ENCODE measurements around the gene TNFRSF1A. TPM values are rescaled to one million over a fixed set of nuclear protein-coding genes. Genes with fewer than 3 reads are reported as not detected.

TNFRSF1A gene
- total and polyA plus RNA-seq, 4 donors, result 36.9 to 144 (median 88.4) TPM

DNA sequence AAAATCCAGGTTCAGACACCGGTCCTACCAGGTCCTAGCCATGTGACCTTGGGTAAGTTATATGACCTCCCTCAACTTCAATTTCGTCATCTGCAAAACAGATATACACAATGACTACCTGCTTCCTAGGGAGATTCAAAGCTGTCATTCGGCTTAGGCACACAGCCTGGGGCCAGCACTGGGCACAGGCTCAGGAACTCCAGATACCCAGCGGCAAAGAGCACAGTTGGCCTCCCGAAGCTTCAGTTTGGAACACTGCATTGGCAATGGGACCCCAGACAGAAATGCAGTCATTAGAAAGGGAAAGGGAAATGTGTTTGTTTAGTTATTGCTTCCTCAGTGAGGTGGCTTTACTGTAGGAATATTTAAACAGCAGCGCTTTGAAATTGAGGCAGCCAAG, 20.0 kb downstream of the TNFRSF1A start:
- Histone ChIP-seq H3K4me1 (ENCODE audit: control insufficient read depth in 4 of 4, insufficient read depth in 4 of 4, low read length in 3 of 4) (peaks cover 4 to 37% (median 17%) of the 10 kb centered on the region in 4 donors), H3K9me3 (ENCODE audit: control insufficient read depth in 4 of 4, low read length in 3 of 4) (no peaks in the 10 kb centered on the region), H3K9ac (ENCODE audit: low read depth in 1 of 2, low read length in 2 of 2) (no peak overlapping the region), H3K27ac (ENCODE audit: low read depth in 1 of 2, low read length in 2 of 2) (peak overlapping the region; percentile 49 to 82), H3K36me3 (ENCODE audit: control insufficient read depth in 4 of 4, insufficient read depth in 3 of 4, low read depth in 1 of 4, low read length in 3 of 4) (peaks cover 0 to 2% (median 0%) of the 10 kb centered on the region in 4 donors), H3K27me3 (ENCODE audit: control insufficient read depth in 4 of 4, insufficient read depth in 4 of 4, low read length in 3 of 4) (no peaks in the 10 kb centered on the region), H3K4me3 (ENCODE audit: low read depth in 1 of 3, low read length in 3 of 3) (no peak overlapping the region)
- 42% methylated on average over 6 of the region's 6 CpGs for WGBS
- TF ChIP-seq, protein P1, sequence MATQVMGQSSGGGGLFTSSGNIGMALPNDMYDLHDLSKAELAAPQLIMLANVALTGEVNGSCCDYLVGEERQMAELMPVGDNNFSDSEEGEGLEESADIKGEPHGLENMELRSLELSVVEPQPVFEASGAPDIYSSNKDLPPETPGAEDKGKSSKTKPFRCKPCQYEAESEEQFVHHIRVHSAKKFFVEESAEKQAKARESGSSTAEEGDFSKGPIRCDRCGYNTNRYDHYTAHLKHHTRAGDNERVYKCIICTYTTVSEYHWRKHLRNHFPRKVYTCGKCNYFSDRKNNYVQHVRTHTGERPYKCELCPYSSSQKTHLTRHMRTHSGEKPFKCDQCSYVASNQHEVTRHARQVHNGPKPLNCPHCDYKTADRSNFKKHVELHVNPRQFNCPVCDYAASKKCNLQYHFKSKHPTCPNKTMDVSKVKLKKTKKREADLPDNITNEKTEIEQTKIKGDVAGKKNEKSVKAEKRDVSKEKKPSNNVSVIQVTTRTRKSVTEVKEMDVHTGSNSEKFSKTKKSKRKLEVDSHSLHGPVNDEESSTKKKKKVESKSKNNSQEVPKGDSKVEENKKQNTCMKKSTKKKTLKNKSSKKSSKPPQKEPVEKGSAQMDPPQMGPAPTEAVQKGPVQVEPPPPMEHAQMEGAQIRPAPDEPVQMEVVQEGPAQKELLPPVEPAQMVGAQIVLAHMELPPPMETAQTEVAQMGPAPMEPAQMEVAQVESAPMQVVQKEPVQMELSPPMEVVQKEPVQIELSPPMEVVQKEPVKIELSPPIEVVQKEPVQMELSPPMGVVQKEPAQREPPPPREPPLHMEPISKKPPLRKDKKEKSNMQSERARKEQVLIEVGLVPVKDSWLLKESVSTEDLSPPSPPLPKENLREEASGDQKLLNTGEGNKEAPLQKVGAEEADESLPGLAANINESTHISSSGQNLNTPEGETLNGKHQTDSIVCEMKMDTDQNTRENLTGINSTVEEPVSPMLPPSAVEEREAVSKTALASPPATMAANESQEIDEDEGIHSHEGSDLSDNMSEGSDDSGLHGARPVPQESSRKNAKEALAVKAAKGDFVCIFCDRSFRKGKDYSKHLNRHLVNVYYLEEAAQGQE (IDR thresholded peaks at IDR 0.05), result no peak
- TF ChIP-seq RXRA (IDR thresholded peaks at IDR 0.05) (peak; percentile 40 to 50), RAD21 (IDR thresholded peaks at IDR 0.05) (peak in 1 of 2 donors; percentile 52), SP1 (IDR thresholded peaks at IDR 0.05) (peak; percentile 52), NR2F2 (IDR thresholded peaks at IDR 0.05) (no peak), ATF3 (IDR thresholded peaks at IDR 0.05) (peak; percentile 55), HNF4A (conservative IDR thresholded peaks at IDR 0.05) (peak; percentile 23 to 27), HNF4G (IDR thresholded peaks at IDR 0.05) (no peak), TAF1 (conservative IDR thresholded peaks at IDR 0.05) (peak; percentile 70), FOXA1 (IDR thresholded peaks at IDR 0.05) (no peak)
- TF ChIP-seq, protein P2, sequence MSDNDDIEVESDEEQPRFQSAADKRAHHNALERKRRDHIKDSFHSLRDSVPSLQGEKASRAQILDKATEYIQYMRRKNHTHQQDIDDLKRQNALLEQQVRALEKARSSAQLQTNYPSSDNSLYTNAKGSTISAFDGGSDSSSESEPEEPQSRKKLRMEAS (IDR thresholded peaks at IDR 0.05), result no peak
- DNase-seq (ENCODE audit: low spot score), result no peak

DNA sequence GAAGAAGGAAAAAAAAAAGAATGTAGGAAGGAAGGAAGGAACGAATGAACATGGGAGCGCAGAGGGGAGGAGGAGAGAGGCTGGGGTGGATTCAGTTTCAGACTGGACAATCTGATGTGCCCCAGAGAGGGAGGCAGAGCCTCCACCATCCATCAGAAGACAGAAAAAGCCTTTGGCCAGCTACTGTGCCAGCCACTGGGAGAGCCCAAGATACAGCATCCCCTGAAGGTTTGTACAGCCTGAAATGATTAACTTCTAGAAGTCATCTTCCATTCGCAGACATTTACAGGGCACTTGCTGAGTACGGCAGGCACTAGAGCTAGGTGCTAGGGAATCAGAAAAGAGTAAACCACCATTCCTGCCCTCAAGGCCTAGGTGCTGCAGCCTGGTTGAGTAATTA, 22.4 kb downstream of the TNFRSF1A start:
- H3K4me3 ChIP-seq (ENCODE audit: low read depth in 1 of 3, low read length in 3 of 3), result no peak overlapping the region
- H3K9me3 ChIP-seq (ENCODE audit: control insufficient read depth in 4 of 4, low read length in 3 of 4), result no peaks in the 10 kb centered on the region
- no peak overlapping the region for H3K27ac ChIP-seq (ENCODE audit: low read depth in 1 of 2, low read length in 2 of 2)
- no peak overlapping the region for H3K9ac ChIP-seq (ENCODE audit: low read depth in 1 of 2, low read length in 2 of 2)
- DNase-seq (ENCODE audit: low spot score), result no peak
- H3K36me3 ChIP-seq (ENCODE audit: control insufficient read depth in 4 of 4, insufficient read depth in 3 of 4, low read depth in 1 of 4, low read length in 3 of 4), result peaks cover 0 to 2% (median 0%) of the 10 kb centered on the region in 4 donors
- WGBS, result 91% methylated on average over 4 of the region's 4 CpGs
- H3K27me3 ChIP-seq (ENCODE audit: control insufficient read depth in 4 of 4, insufficient read depth in 4 of 4, low read length in 3 of 4), result no peaks in the 10 kb centered on the region
- H3K4me1 ChIP-seq (ENCODE audit: control insufficient read depth in 4 of 4, insufficient read depth in 4 of 4, low read length in 3 of 4), result peaks cover 4 to 21% (median 5%) of the 10 kb centered on the region in 4 donors
- TF ChIP-seq FOXA1 (IDR thresholded peaks at IDR 0.05), result no peak
- TF ChIP-seq GABPA (IDR thresholded peaks at IDR 0.05 in 1 of 2, conservative IDR thresholded peaks at IDR 0.05 in 1 of 2), result no peak
- no peak for TF ChIP-seq NR2F2 (IDR thresholded peaks at IDR 0.05)
- TF ChIP-seq, protein P2 (IDR thresholded peaks at IDR 0.05), result no peak
- no peak for TF ChIP-seq ATF3 (IDR thresholded peaks at IDR 0.05)
- TF ChIP-seq, protein P3, sequence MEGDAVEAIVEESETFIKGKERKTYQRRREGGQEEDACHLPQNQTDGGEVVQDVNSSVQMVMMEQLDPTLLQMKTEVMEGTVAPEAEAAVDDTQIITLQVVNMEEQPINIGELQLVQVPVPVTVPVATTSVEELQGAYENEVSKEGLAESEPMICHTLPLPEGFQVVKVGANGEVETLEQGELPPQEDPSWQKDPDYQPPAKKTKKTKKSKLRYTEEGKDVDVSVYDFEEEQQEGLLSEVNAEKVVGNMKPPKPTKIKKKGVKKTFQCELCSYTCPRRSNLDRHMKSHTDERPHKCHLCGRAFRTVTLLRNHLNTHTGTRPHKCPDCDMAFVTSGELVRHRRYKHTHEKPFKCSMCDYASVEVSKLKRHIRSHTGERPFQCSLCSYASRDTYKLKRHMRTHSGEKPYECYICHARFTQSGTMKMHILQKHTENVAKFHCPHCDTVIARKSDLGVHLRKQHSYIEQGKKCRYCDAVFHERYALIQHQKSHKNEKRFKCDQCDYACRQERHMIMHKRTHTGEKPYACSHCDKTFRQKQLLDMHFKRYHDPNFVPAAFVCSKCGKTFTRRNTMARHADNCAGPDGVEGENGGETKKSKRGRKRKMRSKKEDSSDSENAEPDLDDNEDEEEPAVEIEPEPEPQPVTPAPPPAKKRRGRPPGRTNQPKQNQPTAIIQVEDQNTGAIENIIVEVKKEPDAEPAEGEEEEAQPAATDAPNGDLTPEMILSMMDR (IDR thresholded peaks at IDR 0.05; ENCODE audit: low read depth, low read length, missing input control), result no peak
- TF ChIP-seq FOXA2 (IDR thresholded peaks at IDR 0.05), result no peak
- no peak for TF ChIP-seq HNF4A (conservative IDR thresholded peaks at IDR 0.05)
- TF ChIP-seq, protein P1 (IDR thresholded peaks at IDR 0.05), result no peak
- no peak for TF ChIP-seq SP1 (IDR thresholded peaks at IDR 0.05)
- TF ChIP-seq, protein P4, sequence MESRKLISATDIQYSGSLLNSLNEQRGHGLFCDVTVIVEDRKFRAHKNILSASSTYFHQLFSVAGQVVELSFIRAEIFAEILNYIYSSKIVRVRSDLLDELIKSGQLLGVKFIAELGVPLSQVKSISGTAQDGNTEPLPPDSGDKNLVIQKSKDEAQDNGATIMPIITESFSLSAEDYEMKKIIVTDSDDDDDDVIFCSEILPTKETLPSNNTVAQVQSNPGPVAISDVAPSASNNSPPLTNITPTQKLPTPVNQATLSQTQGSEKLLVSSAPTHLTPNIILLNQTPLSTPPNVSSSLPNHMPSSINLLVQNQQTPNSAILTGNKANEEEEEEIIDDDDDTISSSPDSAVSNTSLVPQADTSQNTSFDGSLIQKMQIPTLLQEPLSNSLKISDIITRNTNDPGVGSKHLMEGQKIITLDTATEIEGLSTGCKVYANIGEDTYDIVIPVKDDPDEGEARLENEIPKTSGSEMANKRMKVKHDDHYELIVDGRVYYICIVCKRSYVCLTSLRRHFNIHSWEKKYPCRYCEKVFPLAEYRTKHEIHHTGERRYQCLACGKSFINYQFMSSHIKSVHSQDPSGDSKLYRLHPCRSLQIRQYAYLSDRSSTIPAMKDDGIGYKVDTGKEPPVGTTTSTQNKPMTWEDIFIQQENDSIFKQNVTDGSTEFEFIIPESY (IDR thresholded peaks at IDR 0.05), result no peak
- TF ChIP-seq RXRA (IDR thresholded peaks at IDR 0.05), result no peak
- TF ChIP-seq JUND (IDR thresholded peaks at IDR 0.05), result no peak
- TF ChIP-seq RAD21 (IDR thresholded peaks at IDR 0.05), result no peak
- no peak for TF ChIP-seq TAF1 (conservative IDR thresholded peaks at IDR 0.05)
- TF ChIP-seq EGR1 (IDR thresholded peaks at IDR 0.05; ENCODE audit: low read depth in 2 of 2), result no peak
- TF ChIP-seq YY1 (IDR thresholded peaks at IDR 0.05), result no peak

Measured in liver (tissue), 9 donors.